Tibial nerve (tissue), 4 donors: Measurements from ENCODE around the gene HS1BP3. TPM values are rescaled to one million over a fixed set of nuclear protein-coding genes. Genes with fewer than 3 reads are reported as not detected.

Experiments
- DNase-seq, 2 donors: peaks; one replicate each; pipeline ENCODE4 v3.0.0-alpha.2; 2019; ENCODE audit warnings: low spot score in 2 of 2
- H3K27ac ChIP-seq, 4 donors: fragments of 200-600 bp; sonication (generic) in 3 of 4; one replicate each; pipeline ENCODE4 v1.5.1; 2017 to 2019; ENCODE audit warnings: mild to moderate bottlenecking in 1 of 4
- H3K27me3 ChIP-seq, 2 donors: fragments of 200-600 bp; sonication (generic) in 1 of 2; one replicate each; pipeline versions ENCODE4 v1.5.1 to v1.6.0; 2017 to 2019
- H3K36me3 ChIP-seq, 3 donors: fragments of 200-600 bp; sonication (generic); one replicate each; pipeline ENCODE4 v1.5.1; 2018 to 2019
- H3K4me1 ChIP-seq, 4 donors: fragments of 200-600 bp; sonication (generic) in 3 of 4; one replicate each; pipeline ENCODE4 v1.5.1; 2017 to 2019
- H3K4me3 ChIP-seq, 4 donors: fragments of 200-600 bp; sonication (generic) in 3 of 4; one replicate each; pipeline ENCODE4 v1.5.1; 2017 to 2019; ENCODE audit warnings: mild to moderate bottlenecking in 1 of 4, moderate library complexity in 1 of 4
- H3K9me3 ChIP-seq, 4 donors: fragments of 200-600 bp; sonication (generic) in 3 of 4; one replicate each; pipeline ENCODE4 v1.5.1; 2017 to 2019
- CTCF ChIP-seq, 5 experiments: fragments of 200-600 bp in 3 of 5; fragments of 450-650 bp in 2 of 5; sonication (generic) in 3 of 5; IDR thresholded peaks; one replicate each; pipeline ENCODE4 v1.5.1; 2016 to 2019; ENCODE audit warnings: antibody characterized with exemption in 5 of 5, mild to moderate bottlenecking in 3 of 5, moderate library complexity in 2 of 5
- EP300 ChIP-seq, 2 donors: sonication (generic); formaldehyde crosslinking; IDR thresholded peaks; one replicate each; pipeline ENCODE4 v1.6.1; 2017; ENCODE audit warnings: antibody characterized with exemption in 2 of 2, mild to moderate bottlenecking in 1 of 2
- POLR2A ChIP-seq, 2 donors: fragments of 450-650 bp; IDR thresholded peaks; one replicate each; pipeline ENCODE4 v1.6.1; 2017; ENCODE audit warnings: antibody characterized with exemption in 2 of 2, mild to moderate bottlenecking in 2 of 2, moderate library complexity in 2 of 2
- WGBS, 2 donors: methylation state at CpG; one replicate each; pipeline ENCODE4 v1.1.5; 2018; 5-methylcytosine and 5-hydroxymethylcytosine counted together
- total RNA-seq, 4 donors: library from RNA; depleted of rRNA; stranded (reverse); fragments of >200 nt; gene quantifications; one replicate each; pipeline ENCODE4 v1.1.0, GENCODE V29; 2016

HS1BP3 gene
- total RNA-seq, 4 donors from 2014 or later: 24.5 to 45.9 (median 33.8) TPM

GRCh38 chr2:20642055-20642971 is 8.6 kb downstream of the HS1BP3 start:
- Histone ChIP-seq H3K9me3 (no peaks in the 10 kb centered on the region), H3K27me3 (no peaks in the 10 kb centered on the region), H3K27ac (peak overlapping the region in 3 of 4 donors; percentile 17 to 64 (median 61)), H3K36me3 (peaks cover 0 to 91% (median 0%) of the 10 kb centered on the region in 3 donors), H3K4me3 (no peak overlapping the region), H3K4me1 (peaks cover 0 to 35% (median 8%) of the 10 kb centered on the region in 4 donors)
- TF ChIP-seq CTCF (IDR thresholded peaks at IDR 0.05) (peak; percentile 92 to 98 (median 96)), EP300 (IDR thresholded peaks at IDR 0.05) (peak in 1 of 2 donors; percentile 24), POLR2A (IDR thresholded peaks at IDR 0.05) (no peak)
- peak; percentile 62 to 71 for DNase-seq
- 39 to 43% methylated on average over 19 to 23 of the region's 26 CpGs for WGBS, 2 donors

- H3K9me3 ChIP-seq: no peaks in the 10 kb centered on the region
- no peaks in the 10 kb centered on the region for H3K27me3 ChIP-seq
- peak overlapping the region in 2 of 4 donors; percentile 61 to 64 for H3K27ac ChIP-seq
- no peak overlapping the region for H3K4me3 ChIP-seq
- peaks cover 0 to 91% (median 0%) of the 10 kb centered on the region in 3 donors for H3K36me3 ChIP-seq
- no peak for DNase-seq
- 74 to 80% methylated on average over 21 to 23 of the region's 23 CpGs for whole genome bisulfite sequencing, 2 donors
- peak in 1 of 2 donors; percentile 53 for TF ChIP-seq EP300 (IDR thresholded peaks at IDR 0.05)
- TF ChIP-seq POLR2A (IDR thresholded peaks at IDR 0.05): no peak
- H3K4me1 ChIP-seq: peaks cover 0 to 37% (median 9%) of the 10 kb centered on the region in 4 donors
Observed at GRCh38 chr2:20641123-20641985, 9.5 kb downstream of the HS1BP3 start.

GRCh38 chr2:20640411-20641122 is 10.3 kb downstream of the HS1BP3 start:
- Histone ChIP-seq H3K27me3 (no peaks in the 10 kb centered on the region), H3K36me3 (peaks cover 0 to 87% (median 0%) of the 10 kb centered on the region in 3 donors), H3K4me1 (peaks cover 0 to 45% (median 14%) of the 10 kb centered on the region in 4 donors), H3K9me3 (no peaks in the 10 kb centered on the region), H3K4me3 (no peak overlapping the region), H3K27ac (peak overlapping the region in 3 of 4 donors; percentile 16 to 64 (median 61))
- TF ChIP-seq POLR2A (IDR thresholded peaks at IDR 0.05) (no peak), EP300 (IDR thresholded peaks at IDR 0.05) (no peak), CTCF (IDR thresholded peaks at IDR 0.05) (no peak)
- no peak for DNase-seq
- WGBS, 2 donors: 64 to 74% methylated on average over 12 to 13 of the region's 14 CpGs

- peak overlapping the region in 1 of 4 donors; percentile 61 for H3K27ac ChIP-seq
- WGBS, 2 donors: 84 to 87% methylated on average over 13 to 15 of the region's 15 CpGs
- H3K27me3 ChIP-seq: no peaks in the 10 kb centered on the region
- no peak overlapping the region for H3K4me3 ChIP-seq
- no peak for TF ChIP-seq POLR2A (IDR thresholded peaks at IDR 0.05)
- DNase-seq: no peak
- peaks cover 0 to 72% (median 0%) of the 10 kb centered on the region in 3 donors for H3K36me3 ChIP-seq
- H3K9me3 ChIP-seq: no peaks in the 10 kb centered on the region
- peaks cover 0 to 62% (median 31%) of the 10 kb centered on the region in 4 donors for H3K4me1 ChIP-seq
Observed at GRCh38 chr2:20638646-20639430, 12.1 kb downstream of the HS1BP3 start.

GRCh38 chr2:20638014-20638413 is 12.9 kb downstream of the HS1BP3 start:
- H3K4me1 ChIP-seq: peaks cover 0 to 64% (median 33%) of the 10 kb centered on the region in 4 donors
- H3K27me3 ChIP-seq: no peaks in the 10 kb centered on the region
- no peak for DNase-seq
- H3K4me3 ChIP-seq: no peak overlapping the region
- peaks cover 0 to 67% (median 0%) of the 10 kb centered on the region in 3 donors for H3K36me3 ChIP-seq
- 87 to 91% methylated on average over 11 to 12 of the region's 13 CpGs for WGBS, 2 donors
- no peak for TF ChIP-seq POLR2A (IDR thresholded peaks at IDR 0.05)
- TF ChIP-seq CTCF (IDR thresholded peaks at IDR 0.05): no peak
- TF ChIP-seq EP300 (IDR thresholded peaks at IDR 0.05): no peak
- peak overlapping the region in 1 of 4 donors; percentile 61 for H3K27ac ChIP-seq
- no peaks in the 10 kb centered on the region for H3K9me3 ChIP-seq
